Effector memory CD4-positive, alpha-beta T cell (primary cell): ENCODE data around the gene UTS2R.
"Not testable (repeated sequence)": the region's sequence is repeated elsewhere in the genome, so short reads cannot be mapped to it uniquely, and the experiment has no call there.

ENCODE experiments used
- DNase-seq, 3 donors: peaks; one replicate each; pipeline ENCODE4 v3.0.0-alpha.2; 2020
- H3K27ac ChIP-seq: 2 replicates; pipeline ENCODE4 v1.7.0; 2013; ENCODE audit warnings: mild to moderate bottlenecking, low read length, moderate library complexity; ENCODE audit not compliant: insufficient read depth, poor library complexity, severe bottlenecking
- H3K27me3 ChIP-seq: replicated peaks from 2 replicates; pipeline ENCODE4 v1.7.0; 2013; ENCODE audit warnings: mild to moderate bottlenecking, low read length; ENCODE audit not compliant: insufficient read depth, control insufficient read depth, poor library complexity, severe bottlenecking
- H3K36me3 ChIP-seq: 2 replicates; pipeline ENCODE4 v1.7.0; 2013; ENCODE audit warnings: mild to moderate bottlenecking, low read length, moderate library complexity; ENCODE audit not compliant: control insufficient read depth, insufficient read depth
- H3K4me1 ChIP-seq: 2 replicates; pipeline ENCODE4 v1.7.0; 2013; ENCODE audit warnings: low read length, mild to moderate bottlenecking; ENCODE audit not compliant: control insufficient read depth, insufficient read depth, poor library complexity, severe bottlenecking
- H3K4me3 ChIP-seq: 2 replicates; pipeline ENCODE4 v1.7.0; 2013; ENCODE audit warnings: low read length, low read depth, mild to moderate bottlenecking; ENCODE audit not compliant: insufficient read depth, poor library complexity, severe bottlenecking
- H3K9me3 ChIP-seq: 2 replicates; pipeline ENCODE4 v1.7.0; 2013; ENCODE audit warnings: mild to moderate bottlenecking, low read length, moderate library complexity; ENCODE audit not compliant: control insufficient read depth

Gene UTS2R

DNA sequence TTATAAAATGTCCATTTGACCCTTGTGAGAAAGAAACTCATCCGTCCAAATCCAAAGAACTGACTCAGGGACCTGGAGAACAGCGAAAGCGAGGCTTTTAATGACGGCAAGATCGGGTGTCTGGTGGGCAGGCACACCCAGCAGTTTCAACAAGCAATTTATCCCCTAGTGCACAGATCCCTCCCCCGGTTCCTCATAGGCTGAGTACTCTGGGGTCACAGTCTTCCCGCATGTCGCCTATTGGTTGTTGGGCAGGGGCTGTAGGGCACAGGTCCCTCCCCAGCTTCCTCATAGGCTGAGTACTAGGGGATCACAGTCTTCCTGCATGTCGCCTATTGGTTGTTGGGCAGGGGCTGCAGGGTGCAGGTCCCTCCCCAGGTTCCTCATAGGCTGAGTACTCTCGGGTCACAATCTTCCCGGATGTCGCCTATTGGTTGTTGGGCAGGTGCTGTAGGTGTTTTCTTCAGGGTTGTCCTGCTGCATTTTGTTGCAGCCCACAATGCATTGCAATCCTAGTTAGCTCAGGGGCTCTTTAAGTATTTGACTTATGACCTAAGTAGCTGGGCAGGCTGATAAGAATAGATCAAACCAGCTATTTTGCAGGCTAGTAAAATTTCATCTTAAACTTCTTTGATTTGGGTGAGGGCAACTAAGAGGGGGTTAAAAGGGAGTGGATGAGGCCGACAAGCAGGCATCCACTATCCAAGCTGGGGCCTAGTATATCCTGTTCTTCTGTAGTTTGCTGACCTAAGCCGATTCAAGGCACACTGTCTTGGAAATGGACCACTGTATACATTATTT lies 3.6 kb upstream of the UTS2R start:
- no peaks in the 10 kb centered on the region for H3K36me3 ChIP-seq
- peaks cover 30% of the 10 kb centered on the region for H3K27me3 ChIP-seq
- H3K4me1 ChIP-seq, result peaks cover 9% of the 10 kb centered on the region
- H3K9me3 ChIP-seq, result no peaks in the 10 kb centered on the region
- DNase-seq, result no peak
- H3K27ac ChIP-seq, result no peak overlapping the region
- no peak overlapping the region for H3K4me3 ChIP-seq

DNA sequence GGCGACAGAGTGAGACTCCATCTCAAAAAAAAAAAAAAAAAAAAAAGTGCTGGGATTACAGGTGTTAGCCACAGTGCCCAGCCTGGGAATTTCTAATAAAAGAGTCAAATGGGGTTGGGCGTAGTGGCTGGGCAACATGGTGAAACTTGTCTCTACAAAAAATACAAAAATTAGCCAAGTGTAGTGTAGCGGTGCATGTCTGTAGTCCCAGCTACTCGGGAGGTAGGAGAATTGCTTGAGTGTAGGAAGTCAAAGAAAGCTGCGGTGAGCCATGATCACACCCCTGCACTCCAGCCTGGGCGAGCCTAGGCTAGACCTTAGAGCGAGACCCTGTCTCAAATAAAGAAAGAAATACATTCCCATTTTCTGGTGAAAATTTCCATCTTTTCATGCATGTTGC lies 2.4 kb upstream of the UTS2R start:
- Histone ChIP-seq H3K27ac (no peak overlapping the region), H3K4me1 (peaks cover 9% of the 10 kb centered on the region), H3K9me3 (no peaks in the 10 kb centered on the region), H3K4me3 (no peak overlapping the region), H3K36me3 (no peaks in the 10 kb centered on the region), H3K27me3 (peaks cover 30% of the 10 kb centered on the region)
- no peak for DNase-seq

DNA sequence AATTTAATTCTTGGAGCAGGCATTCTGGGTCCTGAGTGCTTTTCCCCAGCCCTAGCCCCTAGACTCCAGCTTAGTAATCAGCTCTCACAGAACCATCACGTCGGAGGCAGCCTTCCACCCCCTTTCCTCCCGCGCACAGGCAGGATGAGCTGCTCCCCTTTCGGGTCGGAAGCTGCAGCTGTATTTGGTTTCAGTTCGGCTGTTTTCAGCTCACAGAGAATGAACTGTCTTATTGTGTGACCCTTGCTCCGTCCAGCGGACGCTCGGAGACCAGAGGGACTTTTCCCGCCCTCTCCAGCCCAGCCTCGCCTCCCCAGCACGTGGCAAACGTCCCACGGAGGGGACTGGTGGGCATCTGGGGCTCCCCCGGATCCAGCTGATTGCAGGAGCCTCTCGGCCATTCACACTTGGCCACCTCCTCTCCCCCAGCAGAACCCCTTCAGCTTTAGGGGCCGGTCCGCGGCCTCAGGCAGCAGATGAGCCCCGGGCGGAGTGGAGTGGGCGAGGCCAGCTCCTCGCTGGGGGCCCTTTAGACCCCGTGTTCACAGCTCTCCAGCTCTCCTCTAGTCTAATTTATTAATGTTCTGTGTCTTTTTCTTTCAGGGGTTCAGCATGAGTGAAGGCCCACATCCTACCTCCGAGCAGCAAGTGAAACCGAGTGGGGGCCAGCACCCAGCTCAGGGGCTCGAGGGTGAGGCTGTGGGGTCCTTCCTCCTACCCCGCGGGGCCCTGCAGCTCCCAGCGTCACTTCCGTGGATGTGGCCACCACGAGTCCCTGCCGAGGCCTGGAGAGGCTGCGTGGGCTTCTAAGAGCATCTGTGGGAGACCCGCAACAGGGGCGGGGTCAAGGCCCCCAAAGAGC lies 863 bp upstream of the UTS2R start:
- peaks cover 30% of the 10 kb centered on the region for H3K27me3 ChIP-seq
- H3K9me3 ChIP-seq, result no peaks in the 10 kb centered on the region
- no peak for DNase-seq
- peaks cover 9% of the 10 kb centered on the region for H3K4me1 ChIP-seq
- H3K36me3 ChIP-seq, result no peaks in the 10 kb centered on the region
- peak overlapping the region; percentile 51 for H3K4me3 ChIP-seq
- no peak overlapping the region for H3K27ac ChIP-seq

DNA sequence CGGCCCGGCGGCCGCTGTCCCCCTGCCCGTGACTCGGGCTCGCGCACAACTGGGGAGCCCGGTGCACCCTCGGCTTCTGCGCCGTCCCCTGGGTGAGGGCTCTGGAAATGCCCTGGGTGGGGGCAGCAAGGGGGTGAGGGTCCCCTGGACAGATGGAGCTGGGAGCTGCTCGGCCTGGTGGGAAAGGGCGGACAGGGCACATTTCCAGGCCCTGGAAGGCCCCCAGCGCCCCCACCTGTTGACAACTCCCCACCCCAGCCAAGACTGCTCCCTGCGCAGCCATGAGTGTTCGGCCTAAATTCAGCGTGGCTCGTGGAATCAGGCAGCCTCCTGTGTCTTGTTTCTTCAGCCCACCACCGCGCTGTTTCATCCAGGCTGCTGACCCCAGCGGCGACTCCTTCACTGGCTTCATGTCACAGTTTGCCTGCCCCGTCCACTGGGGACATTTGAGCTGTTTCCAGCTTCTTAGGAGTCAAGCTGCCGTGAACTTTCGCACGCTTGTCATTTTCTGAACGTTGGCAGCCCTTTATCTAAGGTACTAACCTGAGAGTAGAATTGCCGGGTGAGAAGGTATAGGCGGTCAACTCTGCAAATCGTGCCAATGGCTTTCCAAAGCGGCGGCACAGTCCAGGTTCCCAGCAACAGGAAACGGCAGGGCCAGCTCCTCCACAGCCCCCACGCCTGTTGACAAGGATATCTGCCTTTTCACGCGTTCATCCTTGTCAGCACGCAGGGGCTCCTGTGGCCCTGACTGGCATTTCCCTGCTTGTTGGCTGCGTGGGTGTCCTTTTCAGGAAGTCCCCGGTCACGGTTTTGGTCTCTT lies 895 bp downstream of the UTS2R start:
- Histone ChIP-seq H3K4me3 (no peak overlapping the region), H3K36me3 (no peaks in the 10 kb centered on the region), H3K27me3 (peaks cover 30% of the 10 kb centered on the region), H3K4me1 (peaks cover 9% of the 10 kb centered on the region), H3K9me3 (no peaks in the 10 kb centered on the region), H3K27ac (no peak overlapping the region)
- DNase-seq, result no peak

DNA sequence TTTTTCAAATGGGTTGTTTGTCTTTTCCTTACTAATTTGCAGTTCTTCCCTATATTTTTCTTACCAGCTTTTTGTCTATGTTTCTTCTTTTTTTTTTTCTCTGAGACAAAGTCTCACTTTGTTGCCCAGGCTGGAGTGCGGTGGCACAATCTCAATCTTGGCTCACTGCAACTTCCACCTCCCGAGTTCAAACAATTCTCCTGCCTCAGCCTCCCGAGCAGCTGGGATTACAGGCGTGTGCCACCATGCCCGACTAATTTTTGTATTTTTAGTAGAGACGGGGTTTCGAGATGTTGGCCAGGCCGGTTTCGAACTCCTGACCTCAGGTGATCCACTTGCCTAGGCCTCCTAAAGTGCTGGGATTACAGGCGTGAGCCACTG lies 1.5 kb downstream of the UTS2R start:
- H3K27me3 ChIP-seq, result peaks cover 30% of the 10 kb centered on the region
- H3K9me3 ChIP-seq, H3K36me3 ChIP-seq, DNase-seq, H3K27ac ChIP-seq, H3K4me1 ChIP-seq, H3K4me3 ChIP-seq: not testable (repeated sequence)

DNA sequence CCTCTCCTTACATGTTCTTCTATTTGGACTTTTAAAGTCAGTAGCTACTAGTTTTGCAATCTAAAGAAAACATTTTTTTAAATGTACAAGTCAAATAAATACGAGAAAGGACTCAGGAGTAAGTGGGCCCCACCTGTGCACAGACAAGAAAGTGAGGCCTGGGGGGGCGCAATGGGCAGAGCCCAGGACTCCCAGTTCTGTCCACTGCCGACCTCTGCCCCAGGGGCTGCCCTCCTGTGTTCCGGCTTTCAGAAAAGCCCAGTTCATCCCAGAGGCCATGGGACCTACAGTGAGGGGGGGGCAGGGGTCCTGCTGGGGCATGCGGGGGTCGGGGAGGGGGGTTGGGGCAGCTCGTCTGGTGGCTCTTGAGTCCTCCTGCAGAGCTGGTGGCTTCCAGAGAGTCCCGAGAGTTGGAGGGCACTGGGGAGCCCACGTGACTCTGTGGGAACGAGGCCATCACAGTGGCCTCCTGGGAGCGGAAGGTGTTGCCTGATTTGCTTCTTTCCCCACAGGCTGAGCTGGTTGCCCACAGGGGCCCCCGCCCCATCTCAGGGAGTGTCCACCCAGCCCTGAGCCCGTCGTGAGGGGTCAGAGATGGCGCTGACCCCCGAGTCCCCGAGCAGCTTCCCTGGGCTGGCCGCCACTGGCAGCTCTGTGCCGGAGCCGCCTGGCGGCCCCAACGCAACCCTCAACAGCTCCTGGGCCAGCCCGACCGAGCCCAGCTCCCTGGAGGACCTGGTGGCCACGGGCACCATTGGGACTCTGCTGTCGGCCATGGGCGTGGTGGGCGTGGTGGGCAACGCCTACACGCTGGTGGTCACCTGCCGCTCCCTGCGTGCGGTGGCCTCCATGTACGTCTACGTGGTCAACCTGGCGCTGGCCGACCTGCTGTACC lies 2.4 kb downstream of the UTS2R start:
- DNase-seq, result no peak
- Histone ChIP-seq H3K27ac (no peak overlapping the region), H3K9me3 (no peaks in the 10 kb centered on the region), H3K36me3 (no peaks in the 10 kb centered on the region), H3K4me1 (peaks cover 9% of the 10 kb centered on the region), H3K27me3 (peaks cover 26% of the 10 kb centered on the region), H3K4me3 (no peak overlapping the region)

DNA sequence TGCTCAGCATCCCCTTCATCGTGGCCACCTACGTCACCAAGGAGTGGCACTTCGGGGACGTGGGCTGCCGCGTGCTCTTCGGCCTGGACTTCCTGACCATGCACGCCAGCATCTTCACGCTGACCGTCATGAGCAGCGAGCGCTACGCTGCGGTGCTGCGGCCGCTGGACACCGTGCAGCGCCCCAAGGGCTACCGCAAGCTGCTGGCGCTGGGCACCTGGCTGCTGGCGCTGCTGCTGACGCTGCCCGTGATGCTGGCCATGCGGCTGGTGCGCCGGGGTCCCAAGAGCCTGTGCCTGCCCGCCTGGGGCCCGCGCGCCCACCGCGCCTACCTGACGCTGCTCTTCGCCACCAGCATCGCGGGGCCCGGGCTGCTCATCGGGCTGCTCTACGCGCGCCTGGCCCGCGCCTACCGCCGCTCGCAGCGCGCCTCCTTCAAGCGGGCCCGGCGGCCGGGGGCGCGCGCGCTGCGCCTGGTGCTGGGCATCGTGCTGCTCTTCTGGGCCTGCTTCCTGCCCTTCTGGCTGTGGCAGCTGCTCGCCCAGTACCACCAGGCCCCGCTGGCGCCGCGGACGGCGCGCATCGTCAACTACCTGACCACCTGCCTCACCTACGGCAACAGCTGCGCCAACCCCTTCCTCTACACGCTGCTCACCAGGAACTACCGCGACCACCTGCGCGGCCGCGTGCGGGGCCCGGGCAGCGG lies 3.2 kb downstream of the UTS2R start:
- Histone ChIP-seq H3K4me3 (no peak overlapping the region), H3K27ac (no peak overlapping the region), H3K27me3 (peaks cover 26% of the 10 kb centered on the region), H3K9me3 (no peaks in the 10 kb centered on the region), H3K36me3 (no peaks in the 10 kb centered on the region), H3K4me1 (peaks cover 9% of the 10 kb centered on the region)
- no peak for DNase-seq

DNA sequence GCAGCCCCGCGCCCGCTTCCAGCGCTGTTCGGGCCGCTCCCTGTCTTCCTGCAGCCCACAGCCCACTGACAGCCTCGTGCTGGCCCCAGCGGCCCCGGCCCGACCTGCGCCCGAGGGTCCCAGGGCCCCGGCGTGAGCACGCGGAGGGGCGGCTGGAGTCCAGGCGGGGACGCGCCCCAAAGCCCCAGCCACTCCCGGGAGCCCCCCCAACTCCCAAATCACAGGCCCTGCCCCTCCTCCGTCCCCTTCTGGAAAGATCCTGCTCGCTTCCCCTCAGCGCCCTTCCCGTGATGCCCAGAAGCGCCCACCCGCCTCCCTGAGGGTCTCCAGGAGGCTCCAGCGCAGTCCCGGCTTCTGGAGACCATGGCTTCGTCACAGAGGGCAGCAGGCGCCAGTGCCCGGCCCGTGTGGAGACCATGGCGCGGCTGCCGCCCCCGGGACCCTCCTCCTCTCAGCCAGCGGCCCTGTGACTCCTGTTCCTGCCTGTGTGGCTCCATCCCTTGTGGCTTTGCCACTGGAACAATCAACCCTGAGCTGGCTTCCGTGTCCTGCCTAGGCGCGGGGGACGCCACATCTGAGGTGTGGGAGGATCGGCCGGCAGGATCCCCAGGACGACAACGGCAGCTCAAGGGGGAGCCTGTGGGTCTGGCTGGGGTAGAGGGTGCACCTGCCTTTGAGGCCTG lies 3.9 kb downstream of the UTS2R start:
- H3K4me3 ChIP-seq, result no peak overlapping the region
- H3K27me3 ChIP-seq, result peaks cover 23% of the 10 kb centered on the region
- no peak for DNase-seq
- H3K4me1 ChIP-seq, result peaks cover 9% of the 10 kb centered on the region
- H3K36me3 ChIP-seq, result no peaks in the 10 kb centered on the region
- H3K27ac ChIP-seq, result no peak overlapping the region
- no peaks in the 10 kb centered on the region for H3K9me3 ChIP-seq
